HEK293 (cell line): ENCODE data around the gene AVPR1B.

Source experiments
- ZBTB26 ChIP-seq: fragments of 450-650 bp; formaldehyde crosslinking; optimal IDR thresholded peaks from 2 replicates; pipeline ENCODE3; 2016; ENCODE audit warnings: missing biosample characterization, mild to moderate bottlenecking, missing genetic modification characterization
- ZNF23 ChIP-seq: fragments of 450-650 bp; formaldehyde crosslinking; IDR thresholded peaks from 2 replicates; pipeline ENCODE4 v1.5.1; 2016; ENCODE audit warnings: missing biosample characterization, missing genetic modification characterization, borderline replicate concordance
- ZNF416 ChIP-seq: fragments of 450-650 bp; formaldehyde crosslinking; IDR thresholded peaks from 2 replicates; pipeline ENCODE4 v1.5.1; 2016; ENCODE audit warnings: missing biosample characterization, missing genetic modification characterization
- ZNF558 ChIP-seq: fragments of 450-650 bp; formaldehyde crosslinking; IDR thresholded peaks from 2 replicates; pipeline ENCODE4 v1.5.1; 2016; ENCODE audit warnings: missing biosample characterization, missing genetic modification characterization
- ZNF837 ChIP-seq: fragments of 450-650 bp; formaldehyde crosslinking; IDR thresholded peaks from 2 replicates; pipeline ENCODE4 v1.5.1; 2016; ENCODE audit warnings: missing biosample characterization, missing genetic modification characterization

GRCh38 chr1:206068314-206068713 lies 48.9 kb downstream of the AVPR1B start:
- TF ChIP-seq ZNF416 (tag by site-specific recombination), result no peak
- TF ChIP-seq ZBTB26 (tag by site-specific recombination), result no peak
- no peak for TF ChIP-seq ZNF558 (tag by site-specific recombination)
- no peak for TF ChIP-seq ZNF23 (tag by site-specific recombination)
- no peak for TF ChIP-seq ZNF837 (tag by site-specific recombination)
